H9 (cell line): ENCODE results near the gene DUSP1. TPM values are rescaled to one million over a fixed set of nuclear protein-coding genes. Genes with fewer than 3 reads are reported as not detected.

Experiments used
- DNase-seq: peaks from one replicate; pipeline ENCODE4 v3.0.0-alpha.2; 2017
- H2AFZ ChIP-seq: one replicate; pipeline ENCODE4 v1.6.1; 2013; ENCODE audit warnings: mild to moderate bottlenecking, low read length, control low read depth, moderate library complexity
- H2AK5ac ChIP-seq: 2 replicates; pipeline ENCODE4 v1.6.1; 2013; ENCODE audit warnings: low read length, control low read depth, mixed read lengths; ENCODE audit not compliant: insufficient read length
- H2BK120ac ChIP-seq: one replicate; pipeline ENCODE4 v1.6.1; 2013; ENCODE audit warnings: low read depth, mild to moderate bottlenecking, low read length, control low read depth, inconsistent platforms; ENCODE audit not compliant: poor library complexity, severe bottlenecking
- H2BK12ac ChIP-seq: 2 replicates; pipeline ENCODE4 v1.6.1; 2013; ENCODE audit warnings: low read length, control low read depth, mixed read lengths, low read depth; ENCODE audit not compliant: insufficient read length
- H2BK15ac ChIP-seq: 2 replicates; pipeline ENCODE4 v1.6.1; 2013; ENCODE audit warnings: low read depth, low read length, control low read depth
- H2BK20ac ChIP-seq: one replicate; pipeline ENCODE4 v1.6.1; 2013; ENCODE audit warnings: low read depth, mild to moderate bottlenecking, low read length, control low read depth, inconsistent platforms; ENCODE audit not compliant: poor library complexity, severe bottlenecking
- H2BK5ac ChIP-seq: 2 replicates; pipeline ENCODE4 v1.6.1; 2013; ENCODE audit warnings: low read length, control low read depth, mixed read lengths; ENCODE audit not compliant: insufficient read length
- H3K14ac ChIP-seq: 2 replicates; pipeline ENCODE4 v1.6.1; 2013; ENCODE audit warnings: low read length, control low read depth; ENCODE audit not compliant: insufficient read depth
- H3K18ac ChIP-seq: 2 replicates; pipeline ENCODE4 v1.6.1; 2013; ENCODE audit warnings: low read depth, mild to moderate bottlenecking, mixed read lengths, low read length, control low read depth; ENCODE audit not compliant: insufficient read length
- H3K23ac ChIP-seq: 2 replicates; pipeline ENCODE4 v1.6.1; 2013; ENCODE audit warnings: low read length, control low read depth, mixed read lengths, low read depth; ENCODE audit not compliant: insufficient read length
- H3K23me2 ChIP-seq: 2 replicates; pipeline ENCODE4 v1.6.1; 2013; ENCODE audit warnings: low read depth, mild to moderate bottlenecking, mixed read lengths, low read length, control low read depth; ENCODE audit not compliant: insufficient read length, poor library complexity, severe bottlenecking
- H3K27ac ChIP-seq: 2 replicates; pipeline ENCODE4 v1.5.1; 2013; ENCODE audit warnings: low read length, control low read depth, mixed read lengths, low read depth; ENCODE audit not compliant: insufficient read length
- H3K27me3 ChIP-seq: 2 replicates; pipeline ENCODE4 v1.6.1; 2013; ENCODE audit warnings: low read length, control low read depth, inconsistent platforms; ENCODE audit not compliant: insufficient read depth
- H3K4ac ChIP-seq: 2 replicates; pipeline ENCODE4 v1.6.1; 2013; ENCODE audit warnings: low read depth, mild to moderate bottlenecking, control low read depth, inconsistent platforms, low read length, moderate library complexity
- H3K4me1 ChIP-seq: 2 replicates; pipeline ENCODE4 v1.6.1; 2013; ENCODE audit warnings: low read length, control low read depth, inconsistent platforms; ENCODE audit not compliant: insufficient read depth
- H3K4me2 ChIP-seq: 2 replicates; pipeline ENCODE4 v1.6.1; 2013; ENCODE audit warnings: low read length, control low read depth, mixed read lengths; ENCODE audit not compliant: insufficient read length, insufficient read depth
- H3K56ac ChIP-seq: 2 replicates; pipeline ENCODE4 v1.6.1; 2013; ENCODE audit warnings: low read depth, mild to moderate bottlenecking, mixed read lengths, low read length, control low read depth; ENCODE audit not compliant: insufficient read length
- H3K79me1 ChIP-seq: 2 replicates; pipeline ENCODE4 v1.6.1; 2013; ENCODE audit warnings: low read depth, mild to moderate bottlenecking, moderate library complexity, low read length, control low read depth, inconsistent platforms; ENCODE audit not compliant: insufficient read depth, poor library complexity, severe bottlenecking
- H3K79me2 ChIP-seq: 2 replicates; pipeline ENCODE4 v1.6.1; 2013; ENCODE audit warnings: low read length, control low read depth, inconsistent platforms; ENCODE audit not compliant: insufficient read depth
- H3K9ac ChIP-seq: 2 replicates; pipeline ENCODE4 v1.6.1; 2013; ENCODE audit warnings: low read length, control low read depth, mixed read lengths; ENCODE audit not compliant: insufficient read length; ENCODE audit errors: extremely low read depth
- H3K9me3 ChIP-seq: one replicate; pipeline ENCODE4 v1.6.1; 2013; ENCODE audit warnings: low read depth, low read length, inconsistent platforms; ENCODE audit not compliant: control insufficient read depth
- H3T11ph ChIP-seq: one replicate; pipeline ENCODE4 v1.6.1; 2013; ENCODE audit warnings: mild to moderate bottlenecking, low read length, control low read depth, inconsistent platforms
- H4K20me1 ChIP-seq: one replicate; pipeline ENCODE4 v1.6.1; 2013; ENCODE audit not compliant: control insufficient read depth, insufficient read length, insufficient read depth
- H4K5ac ChIP-seq: 2 replicates; pipeline ENCODE4 v1.6.1; 2013; ENCODE audit warnings: low read depth, mild to moderate bottlenecking, mixed read lengths, low read length, control low read depth; ENCODE audit not compliant: insufficient read length
- H4K8ac ChIP-seq: replicated peaks from 2 replicates; pipeline ENCODE4 v1.6.1; 2013; ENCODE audit warnings: low read length, control low read depth, mixed read lengths, low read depth; ENCODE audit not compliant: insufficient read length
- H4K91ac ChIP-seq: 2 replicates; pipeline ENCODE4 v1.6.1; 2013; ENCODE audit warnings: low read depth, mild to moderate bottlenecking, moderate library complexity, mixed read lengths, low read length, control low read depth; ENCODE audit not compliant: insufficient read length
- H3K27ac Mint-ChIP-seq, 3 experiments: 2 replicates in 2 of 3; 3 replicates in 1 of 3; pipeline ENCODE4 v1.8.0; 2020 to 2021; ENCODE audit warnings: mixed read lengths in 3 of 3, mild to moderate bottlenecking in 1 of 3, moderate library complexity in 1 of 3
- H3K27me3 Mint-ChIP-seq: 2 replicates; pipeline ENCODE4 v1.8.0; 2021; ENCODE audit warnings: low read depth, mild to moderate bottlenecking, moderate library complexity, mixed read lengths
- H3K36me3 Mint-ChIP-seq, 3 experiments: 2 replicates in 2 of 3; 3 replicates in 1 of 3; pipeline ENCODE4 v1.8.0; 2020 to 2021; ENCODE audit warnings: low read depth in 3 of 3, mixed read lengths in 3 of 3; ENCODE audit not compliant: insufficient read depth in 1 of 3
- H3K4me1 Mint-ChIP-seq, 2 experiments: 2 replicates each; pipeline ENCODE4 v1.8.0; 2020; ENCODE audit warnings: mixed read lengths in 2 of 2
- H3K4me3 Mint-ChIP-seq, 2 experiments: 2 replicates in 1 of 2; 3 replicates in 1 of 2; pipeline ENCODE4 v1.8.0; 2020 to 2021; ENCODE audit warnings: mild to moderate bottlenecking in 2 of 2, mixed read lengths in 2 of 2, moderate library complexity in 1 of 2
- H3K9me3 Mint-ChIP-seq, 2 experiments: 2 replicates in 1 of 2; 3 replicates in 1 of 2; pipeline ENCODE4 v1.8.0; 2020; ENCODE audit warnings: mild to moderate bottlenecking in 2 of 2, mixed read lengths in 2 of 2, moderate library complexity in 1 of 2
- WGBS: extraction: QIAGEN DNeasy Blood & Tissue Kit; methylation state at CpG from one replicate; pipeline ENCODE4 v1.1.7; 2013; ENCODE audit warnings: missing lambda C conversion rate, low lambda C conversion rate, mixed read lengths; ENCODE audit not compliant: insufficient read length; ENCODE audit errors: extremely low coverage; 5-methylcytosine and 5-hydroxymethylcytosine counted together
- total RNA-seq: library from RNA; stranded (reverse); gene quantifications from 2 replicates; pipeline ENCODE4 v1.2.1, GENCODE V29; 2021
- TF ChIP-seq, protein P1 (sequence below): fragments of 200-600 bp; sonication (generic); conservative IDR thresholded peaks from 3 replicates; pipeline ENCODE4 v1.8.0; 2021; ENCODE audit warnings: antibody characterized with exemption, mild to moderate bottlenecking

DUSP1 gene
- total RNA-seq, 1 experiment from 2014 or later: 10.9 TPM

DNA sequence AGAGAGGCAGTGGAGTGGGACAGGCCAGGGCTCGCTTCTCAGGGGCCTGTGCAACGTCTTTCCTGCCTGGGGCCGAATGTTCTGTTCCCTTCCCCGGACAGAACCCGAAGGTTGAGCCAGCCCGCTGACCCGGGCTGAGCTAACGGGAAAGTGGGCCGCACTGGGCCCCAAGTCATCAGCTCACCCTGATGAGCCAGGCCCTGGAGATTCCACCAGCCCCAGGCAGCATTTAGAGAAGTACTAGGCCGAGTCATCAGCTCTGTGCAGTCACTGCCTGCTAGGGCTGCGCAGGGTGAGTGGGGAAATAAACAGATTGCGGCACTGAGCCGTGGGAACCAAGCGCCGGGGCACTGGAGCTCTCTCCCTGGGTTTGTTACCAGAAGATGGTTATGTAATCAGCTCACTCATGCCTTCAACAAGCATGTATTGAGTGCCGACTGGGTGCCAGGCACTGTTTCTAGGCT, 29.1 kb upstream of the DUSP1 start:
- H3K27me3 Mint-ChIP-seq: peaks cover 16% of the 10 kb centered on the region
- H3K36me3 Mint-ChIP-seq: no peaks in the 10 kb centered on the region
- H3K4me1 Mint-ChIP-seq: peaks cover 3 to 7% of the 10 kb centered on the region in 2 experiments
- H2AFZ ChIP-seq: no peak overlapping the region
- H3K4me1 ChIP-seq: peaks cover 7% of the 10 kb centered on the region
- no peak overlapping the region for H3T11ph ChIP-seq
- H3K27me3 ChIP-seq: no peaks in the 10 kb centered on the region
- no peak overlapping the region for H3K56ac ChIP-seq
- H3K9me3 ChIP-seq: no peaks in the 10 kb centered on the region
- no peak overlapping the region for H2BK12ac ChIP-seq
- no peak overlapping the region for H4K8ac ChIP-seq
- DNase-seq: no peak
- H2BK15ac ChIP-seq: no peak overlapping the region; the same call in 1 of the 2 replicates
- H3K18ac ChIP-seq: no peak overlapping the region
- no peak overlapping the region for H3K4me3 Mint-ChIP-seq
- H4K20me1 ChIP-seq: no peaks in the 10 kb centered on the region
- no peak overlapping the region for H3K27ac Mint-ChIP-seq
- H3K23ac ChIP-seq: no peak overlapping the region
- no peak overlapping the region for H3K4ac ChIP-seq
- H3K9ac ChIP-seq: no peak overlapping the region
- H3K14ac ChIP-seq: no peak overlapping the region
- H3K79me1 ChIP-seq: no peaks in the 10 kb centered on the region
- TF ChIP-seq, protein P1, sequence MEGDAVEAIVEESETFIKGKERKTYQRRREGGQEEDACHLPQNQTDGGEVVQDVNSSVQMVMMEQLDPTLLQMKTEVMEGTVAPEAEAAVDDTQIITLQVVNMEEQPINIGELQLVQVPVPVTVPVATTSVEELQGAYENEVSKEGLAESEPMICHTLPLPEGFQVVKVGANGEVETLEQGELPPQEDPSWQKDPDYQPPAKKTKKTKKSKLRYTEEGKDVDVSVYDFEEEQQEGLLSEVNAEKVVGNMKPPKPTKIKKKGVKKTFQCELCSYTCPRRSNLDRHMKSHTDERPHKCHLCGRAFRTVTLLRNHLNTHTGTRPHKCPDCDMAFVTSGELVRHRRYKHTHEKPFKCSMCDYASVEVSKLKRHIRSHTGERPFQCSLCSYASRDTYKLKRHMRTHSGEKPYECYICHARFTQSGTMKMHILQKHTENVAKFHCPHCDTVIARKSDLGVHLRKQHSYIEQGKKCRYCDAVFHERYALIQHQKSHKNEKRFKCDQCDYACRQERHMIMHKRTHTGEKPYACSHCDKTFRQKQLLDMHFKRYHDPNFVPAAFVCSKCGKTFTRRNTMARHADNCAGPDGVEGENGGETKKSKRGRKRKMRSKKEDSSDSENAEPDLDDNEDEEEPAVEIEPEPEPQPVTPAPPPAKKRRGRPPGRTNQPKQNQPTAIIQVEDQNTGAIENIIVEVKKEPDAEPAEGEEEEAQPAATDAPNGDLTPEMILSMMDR: no peak
- H2BK120ac ChIP-seq: no peak overlapping the region
- no peak overlapping the region for H2AK5ac ChIP-seq
- H4K5ac ChIP-seq: no peak overlapping the region
- no peaks in the 10 kb centered on the region for H3K79me2 ChIP-seq
- H4K91ac ChIP-seq: no peak overlapping the region
- no peak overlapping the region for H2BK20ac ChIP-seq
- H3K27ac ChIP-seq: no peak overlapping the region
- no peak overlapping the region for H2BK5ac ChIP-seq
- H3K9me3 Mint-ChIP-seq: no peaks in the 10 kb centered on the region
- H3K23me2 ChIP-seq: no peaks in the 10 kb centered on the region
- H3K4me2 ChIP-seq: no peak overlapping the region
- no CpG with 5 or more reads among the region's 16 CpGs for WGBS
